Stomach (tissue), 9 donors: Measurements from ENCODE around the gene KLHDC10. TPM values are rescaled to one million over a fixed set of nuclear protein-coding genes. Genes with fewer than 3 reads are reported as not detected.

Experiments used
- DNase-seq, 2 donors: peaks; one replicate each; pipeline versions ENCODE4 v3.0.0 to v3.0.0-alpha.2; 2013 to 2019
- H3K27ac ChIP-seq, 5 donors: fragments of 200-600 bp in 4 of 5; sonication (generic) in 4 of 5; one replicate each; pipeline ENCODE4 v1.5.1; 2013 to 2019; ENCODE audit warnings: mild to moderate bottlenecking in 1 of 5, moderate library complexity in 1 of 5
- H3K27me3 ChIP-seq, 3 donors: fragments of 200-600 bp; sonication (generic); one replicate each; pipeline ENCODE4 v1.5.1; 2017 to 2019; ENCODE audit warnings: mixed run types in 1 of 3
- H3K36me3 ChIP-seq, 4 donors: fragments of 200-600 bp; sonication (generic); 1 replicate in 3 of 4; 2 replicates in 1 of 4; pipeline ENCODE4 v1.5.1; 2016 to 2019
- H3K4me1 ChIP-seq, 4 donors: fragments of 200-600 bp; sonication (generic); one replicate each; pipeline ENCODE4 v1.5.1; 2016 to 2019
- H3K4me3 ChIP-seq, 4 donors: fragments of 200-600 bp; sonication (generic) in 3 of 4; one replicate each; pipeline ENCODE4 v1.5.1; 2016 to 2019; ENCODE audit warnings: mild to moderate bottlenecking in 1 of 4
- H3K9me3 ChIP-seq, 4 donors: fragments of 200-600 bp; sonication (generic); one replicate each; pipeline ENCODE4 v1.5.1; 2016 to 2019
- CTCF ChIP-seq, 7 experiments: fragments of 450-650 bp in 4 of 7; fragments of 200-600 bp in 3 of 7; sonication (generic) in 3 of 7; IDR thresholded peaks; one replicate each; pipeline ENCODE4 v1.5.1; 2016 to 2019; ENCODE audit warnings: antibody characterized with exemption in 7 of 7, control low read depth in 2 of 7, mild to moderate bottlenecking in 1 of 7
- EP300 ChIP-seq: sonication (generic); formaldehyde crosslinking; IDR thresholded peaks from one replicate; pipeline ENCODE4 v1.6.1; 2017; ENCODE audit warnings: antibody characterized with exemption
- POLR2A ChIP-seq, 4 donors: fragments of 450-650 bp; IDR thresholded peaks; one replicate each; pipeline ENCODE4 v1.6.1; 2016; ENCODE audit warnings: antibody characterized with exemption in 4 of 4, control low read depth in 2 of 4, mild to moderate bottlenecking in 1 of 4, moderate library complexity in 1 of 4
- POLR2AphosphoS5 ChIP-seq, 3 donors: sonication (generic); formaldehyde crosslinking; IDR thresholded peaks; one replicate each; pipeline ENCODE4 v1.6.1; 2016; ENCODE audit warnings: antibody characterized with exemption in 3 of 3
- WGBS, 5 donors: extraction: QIAGEN DNeasy Blood & Tissue Kit in 3 of 5; methylation state at CpG; one replicate each; pipeline versions ENCODE4 v1.1.5 to v1.1.7; 2013 to 2018; 5-methylcytosine and 5-hydroxymethylcytosine counted together
- intact Hi-C: fragments of 100-400 bp; cut with DNase I; formaldehyde crosslinking; loops from one replicate; pipeline ENCODE4 v1.15.1; 2023; ENCODE audit warnings: low total_unique reads
- polyA plus RNA-seq, 3 donors: library from polyadenylated mRNA; stranded (reverse); fragments of 200-250 nt; gene quantifications; one replicate each; pipeline ENCODE4 v1.2.3, GENCODE V29; 2013
- total RNA-seq, 5 donors: library from RNA; depleted of rRNA; stranded (reverse); fragments of >200 nt; gene quantifications; one replicate each; pipeline versions ENCODE4 v1.1.0 to v1.2.3, GENCODE V29; 2014 to 2016
- donor health status: healthy with polysubstance abuse.
- donor health status: Bipolar disorder and iron deficiency.
- donor health status: healthy.

The KLHDC10 gene
- total and polyA plus RNA-seq, 8 donors, result 5.8 to 49.0 (median 22.5) TPM

DNA sequence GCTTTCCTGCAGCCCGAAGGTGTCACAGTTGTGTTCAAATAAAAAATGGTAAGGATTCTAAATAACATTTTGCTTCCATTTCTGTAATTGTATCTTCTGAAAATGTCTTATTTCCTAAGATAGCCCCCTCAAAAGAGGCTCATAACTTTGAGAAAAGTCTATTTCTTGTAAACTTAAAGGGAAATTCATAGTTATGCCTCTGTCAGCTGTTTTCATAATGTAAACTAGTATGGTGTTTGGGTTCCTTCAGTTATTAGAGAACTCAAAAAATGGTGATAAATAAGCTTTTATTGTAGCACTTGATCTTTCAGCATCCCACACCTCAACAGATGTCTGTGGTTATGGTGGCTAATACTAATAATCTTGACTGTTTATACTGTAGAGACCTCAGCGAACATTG lies 57.1 kb downstream of the KLHDC10 start:
- intact Hi-C loops, result no loop called here
- Histone ChIP-seq H3K27me3 (no peaks in the 10 kb centered on the region), H3K4me1 (peaks cover 0 to 16% (median 8%) of the 10 kb centered on the region in 4 donors), H3K36me3 (peaks cover 54 to 91% (median 89%) of the 10 kb centered on the region in 4 donors), H3K27ac (no peak overlapping the region), H3K4me3 (no peak overlapping the region), H3K9me3 (no peaks in the 10 kb centered on the region)
- TF ChIP-seq POLR2AphosphoS5 (IDR thresholded peaks at IDR 0.05) (no peak), CTCF (IDR thresholded peaks at IDR 0.05) (no peak), EP300 (no peak), POLR2A (IDR thresholded peaks at IDR 0.05) (no peak)
- WGBS, 5 donors, result 49 to 59% (median 57%) methylated on average over 2 of the region's 2 CpGs
- no peak for DNase-seq

DNA sequence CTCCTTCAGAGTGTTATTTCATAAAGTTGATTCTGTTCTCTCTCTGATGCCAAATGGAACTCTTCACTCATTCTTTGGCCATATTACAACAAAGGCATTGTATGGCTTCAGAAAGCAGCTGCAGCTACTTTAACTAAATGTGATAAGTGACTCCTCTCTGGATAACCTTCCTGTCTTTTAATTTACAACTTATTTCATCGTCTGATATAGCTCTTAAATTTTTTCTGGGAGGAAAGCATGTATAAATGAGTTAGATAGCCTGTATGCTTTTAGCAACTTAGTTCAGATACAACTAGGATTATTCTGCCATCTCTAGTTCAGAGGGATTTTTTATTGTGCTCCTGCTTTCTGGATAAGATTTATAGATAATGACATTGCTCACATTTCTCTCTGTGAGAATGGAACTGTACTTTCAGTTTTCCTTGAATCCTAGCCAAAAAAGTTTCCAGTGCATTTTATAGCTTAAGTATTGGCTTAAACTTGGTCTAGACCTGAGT lies 57.5 kb downstream of the KLHDC10 start:
- Histone ChIP-seq H3K36me3 (peaks cover 50 to 90% (median 88%) of the 10 kb centered on the region in 4 donors), H3K9me3 (no peaks in the 10 kb centered on the region), H3K27ac (no peak overlapping the region), H3K4me1 (peaks cover 0 to 16% (median 8%) of the 10 kb centered on the region in 4 donors), H3K4me3 (no peak overlapping the region), H3K27me3 (no peaks in the 10 kb centered on the region)
- 41 to 76% (median 52%) methylated on average over 1 of the region's 1 CpG for WGBS, 5 donors
- intact Hi-C loops, result no loop called here
- DNase-seq, result peak in 1 of 2 donors; percentile 64
- TF ChIP-seq POLR2AphosphoS5 (IDR thresholded peaks at IDR 0.05), result no peak
- no peak for TF ChIP-seq EP300
- TF ChIP-seq CTCF (IDR thresholded peaks at IDR 0.05), result no peak
- TF ChIP-seq POLR2A (IDR thresholded peaks at IDR 0.05), result no peak

DNA sequence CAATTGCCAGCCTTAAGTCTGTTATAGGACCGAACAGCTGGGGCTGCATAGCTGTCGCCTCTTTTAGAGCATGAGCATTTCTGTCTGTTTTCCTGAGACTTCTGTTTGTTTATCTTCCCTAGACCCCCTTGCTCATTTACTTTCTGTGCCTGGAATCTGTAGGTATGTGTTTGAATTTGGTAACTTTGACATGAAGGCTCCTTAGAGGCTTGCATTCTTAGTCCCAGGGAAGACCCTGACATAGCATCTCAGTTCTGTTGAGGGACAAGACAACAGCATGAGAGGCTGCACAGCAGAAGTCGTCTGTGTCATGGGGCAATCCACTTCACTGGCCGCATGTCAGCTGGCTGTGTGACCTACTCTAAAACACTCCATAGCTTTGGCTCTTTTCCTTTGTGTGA lies 58.7 kb downstream of the KLHDC10 start:
- H3K4me1 ChIP-seq, result peaks cover 0 to 16% (median 8%) of the 10 kb centered on the region in 4 donors
- DNase-seq, result no peak
- 78 to 85% (median 83%) methylated on average over 4 of the region's 4 CpGs for WGBS, 5 donors
- no peaks in the 10 kb centered on the region for H3K9me3 ChIP-seq
- intact Hi-C loops, result no loop called here
- H3K27ac ChIP-seq, result no peak overlapping the region
- no peak for TF ChIP-seq EP300
- peaks cover 41 to 88% (median 82%) of the 10 kb centered on the region in 4 donors for H3K36me3 ChIP-seq
- H3K27me3 ChIP-seq, result no peaks in the 10 kb centered on the region
- H3K4me3 ChIP-seq, result no peak overlapping the region

DNA sequence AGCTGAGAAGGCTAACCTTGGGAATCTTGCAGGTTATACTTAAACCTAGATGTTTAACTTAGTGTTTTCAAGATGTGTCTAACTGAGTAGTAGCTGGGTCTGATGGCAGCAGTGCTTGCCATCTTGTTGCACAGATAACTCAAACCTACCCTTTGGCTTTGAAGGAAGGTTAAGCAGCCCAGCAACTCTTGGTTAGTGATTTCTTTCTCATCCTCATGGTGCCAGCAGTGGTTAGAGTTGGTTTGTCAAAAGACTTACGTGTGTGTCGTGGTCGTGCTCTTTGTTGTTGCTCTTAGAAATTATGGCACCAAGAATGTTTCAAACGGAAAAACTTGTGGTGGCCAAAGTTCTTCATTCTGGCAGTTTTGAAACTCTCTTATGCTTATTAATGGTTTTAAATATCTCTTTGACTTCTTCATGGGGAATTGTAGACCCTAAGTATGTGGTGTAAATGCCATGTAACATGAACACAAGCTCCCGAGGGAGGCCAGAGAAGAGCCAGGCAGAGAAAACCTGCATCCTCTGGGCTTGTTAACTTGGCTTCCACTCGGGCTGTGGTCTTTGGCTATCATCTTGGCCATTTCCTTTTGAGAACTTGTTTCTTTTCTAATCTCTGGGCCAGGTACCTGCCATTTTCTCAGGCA lies 61.0 kb downstream of the KLHDC10 start:
- no peak for DNase-seq
- 90 to 97% (median 93%) methylated on average over 6 of the region's 6 CpGs for WGBS, 5 donors
- intact Hi-C loops, result no loop called here
- no peak overlapping the region for H3K4me3 ChIP-seq
- H3K27me3 ChIP-seq, result no peaks in the 10 kb centered on the region
- no peaks in the 10 kb centered on the region for H3K9me3 ChIP-seq
- H3K27ac ChIP-seq, result no peak overlapping the region
- TF ChIP-seq CTCF (IDR thresholded peaks at IDR 0.05) (no peak), EP300 (no peak), POLR2AphosphoS5 (IDR thresholded peaks at IDR 0.05) (no peak), POLR2A (IDR thresholded peaks at IDR 0.05) (no peak)
- peaks cover 33 to 88% (median 81%) of the 10 kb centered on the region in 4 donors for H3K36me3 ChIP-seq
- H3K4me1 ChIP-seq, result peaks cover 0 to 16% (median 8%) of the 10 kb centered on the region in 4 donors
